Stomach (tissue), 9 donors: ENCODE data around the gene NHLH1. TPM values are rescaled to one million over a fixed set of nuclear protein-coding genes. Genes with fewer than 3 reads are reported as not detected.
A peak's percentile ranks its signal among the peaks of the same experiment; 100 is the strongest.

Source experiments
- DNase-seq, 2 donors: peaks; one replicate each; pipeline versions ENCODE4 v3.0.0 to v3.0.0-alpha.2; 2013 to 2019
- H3K27ac ChIP-seq, 5 donors: fragments of 200-600 bp in 4 of 5; sonication (generic) in 4 of 5; one replicate each; pipeline ENCODE4 v1.5.1; 2013 to 2019; ENCODE audit warnings: mild to moderate bottlenecking in 1 of 5, moderate library complexity in 1 of 5
- H3K27me3 ChIP-seq, 3 donors: fragments of 200-600 bp; sonication (generic); one replicate each; pipeline ENCODE4 v1.5.1; 2017 to 2019; ENCODE audit warnings: mixed run types in 1 of 3
- H3K36me3 ChIP-seq, 4 donors: fragments of 200-600 bp; sonication (generic); 1 replicate in 3 of 4; 2 replicates in 1 of 4; pipeline ENCODE4 v1.5.1; 2016 to 2019
- H3K4me1 ChIP-seq, 4 donors: fragments of 200-600 bp; sonication (generic); one replicate each; pipeline ENCODE4 v1.5.1; 2016 to 2019
- H3K4me3 ChIP-seq, 4 donors: fragments of 200-600 bp; sonication (generic) in 3 of 4; one replicate each; pipeline ENCODE4 v1.5.1; 2016 to 2019; ENCODE audit warnings: mild to moderate bottlenecking in 1 of 4
- H3K9me3 ChIP-seq, 4 donors: fragments of 200-600 bp; sonication (generic); one replicate each; pipeline ENCODE4 v1.5.1; 2016 to 2019
- CTCF ChIP-seq, 7 experiments: fragments of 450-650 bp in 4 of 7; fragments of 200-600 bp in 3 of 7; sonication (generic) in 3 of 7; IDR thresholded peaks; one replicate each; pipeline ENCODE4 v1.5.1; 2016 to 2019; ENCODE audit warnings: antibody characterized with exemption in 7 of 7, control low read depth in 2 of 7, mild to moderate bottlenecking in 1 of 7
- EP300 ChIP-seq: sonication (generic); formaldehyde crosslinking; IDR thresholded peaks from one replicate; pipeline ENCODE4 v1.6.1; 2017; ENCODE audit warnings: antibody characterized with exemption
- POLR2A ChIP-seq, 4 donors: fragments of 450-650 bp; IDR thresholded peaks; one replicate each; pipeline ENCODE4 v1.6.1; 2016; ENCODE audit warnings: antibody characterized with exemption in 4 of 4, control low read depth in 2 of 4, mild to moderate bottlenecking in 1 of 4, moderate library complexity in 1 of 4
- POLR2AphosphoS5 ChIP-seq, 3 donors: sonication (generic); formaldehyde crosslinking; IDR thresholded peaks; one replicate each; pipeline ENCODE4 v1.6.1; 2016; ENCODE audit warnings: antibody characterized with exemption in 3 of 3
- WGBS, 5 donors: extraction: QIAGEN DNeasy Blood & Tissue Kit in 3 of 5; methylation state at CpG; one replicate each; pipeline versions ENCODE4 v1.1.5 to v1.1.7; 2013 to 2018; 5-methylcytosine and 5-hydroxymethylcytosine counted together
- intact Hi-C: fragments of 100-400 bp; cut with DNase I; formaldehyde crosslinking; loops from one replicate; pipeline ENCODE4 v1.15.1; 2023; ENCODE audit warnings: low total_unique reads
- polyA plus RNA-seq, 3 donors: library from polyadenylated mRNA; stranded (reverse); fragments of 200-250 nt; gene quantifications; one replicate each; pipeline ENCODE4 v1.2.3, GENCODE V29; 2013
- total RNA-seq, 5 donors: library from RNA; depleted of rRNA; stranded (reverse); fragments of >200 nt; gene quantifications; one replicate each; pipeline versions ENCODE4 v1.1.0 to v1.2.3, GENCODE V29; 2014 to 2016
- donor health status: healthy with polysubstance abuse.
- donor health status: Bipolar disorder and iron deficiency.
- donor health status: healthy.

Gene NHLH1
- total and polyA plus RNA-seq, 8 donors, result 0.08 TPM; not detected in 7

- peaks cover 9 to 46% (median 28%) of the 10 kb centered on the region in 4 donors for H3K4me1 ChIP-seq
- no peak overlapping the region for H3K27ac ChIP-seq
- no peaks in the 10 kb centered on the region for H3K36me3 ChIP-seq
- no peak overlapping the region for H3K4me3 ChIP-seq
- WGBS, 5 donors, result 87 to 95% (median 90%) methylated on average over 3 of the region's 3 CpGs
- H3K9me3 ChIP-seq, result no peaks in the 10 kb centered on the region
- intact Hi-C loops, result no loop called here
- H3K27me3 ChIP-seq, result peaks cover 0 to 19% (median 7%) of the 10 kb centered on the region in 3 donors
- TF ChIP-seq CTCF (IDR thresholded peaks at IDR 0.05), result no peak
- no peak for TF ChIP-seq EP300
- no peak for TF ChIP-seq POLR2A (IDR thresholded peaks at IDR 0.05)
- no peak for TF ChIP-seq POLR2AphosphoS5 (IDR thresholded peaks at IDR 0.05)
- no peak for DNase-seq
Measured at GRCh38 chr1:160404094-160404493, 37.2 kb downstream of the NHLH1 start.

- TF ChIP-seq EP300 (no peak), CTCF (IDR thresholded peaks at IDR 0.05) (no peak), POLR2A (IDR thresholded peaks at IDR 0.05) (no peak), POLR2AphosphoS5 (IDR thresholded peaks at IDR 0.05) (no peak)
- WGBS, 5 donors, result 81 to 94% (median 84%) methylated on average over 2 of the region's 2 CpGs
- H3K9me3 ChIP-seq, result no peaks in the 10 kb centered on the region
- intact Hi-C loops, result no loop called here
- no peaks in the 10 kb centered on the region for H3K36me3 ChIP-seq
- H3K4me1 ChIP-seq, result peaks cover 9 to 37% (median 23%) of the 10 kb centered on the region in 4 donors
- no peak overlapping the region for H3K4me3 ChIP-seq
- no peak for DNase-seq
- peaks cover 0 to 14% (median 3%) of the 10 kb centered on the region in 3 donors for H3K27me3 ChIP-seq
- H3K27ac ChIP-seq, result no peak overlapping the region
Measured at GRCh38 chr1:160405331-160405877, 38.5 kb downstream of the NHLH1 start.

- Histone ChIP-seq H3K36me3 (no peaks in the 10 kb centered on the region), H3K27me3 (peaks cover 0 to 4% (median 0%) of the 10 kb centered on the region in 3 donors), H3K4me1 (peaks cover 7 to 31% (median 15%) of the 10 kb centered on the region in 4 donors), H3K9me3 (no peaks in the 10 kb centered on the region), H3K27ac (no peak overlapping the region), H3K4me3 (no peak overlapping the region)
- no peak for TF ChIP-seq POLR2AphosphoS5 (IDR thresholded peaks at IDR 0.05)
- TF ChIP-seq POLR2A (IDR thresholded peaks at IDR 0.05), result no peak
- no peak for TF ChIP-seq EP300
- TF ChIP-seq CTCF (IDR thresholded peaks at IDR 0.05), result no peak
- DNase-seq, result no peak
- 77 to 88% (median 82%) methylated on average over 13 to 15 of the region's 15 CpGs for WGBS, 5 donors
- intact Hi-C loops, result no loop called here
Measured at GRCh38 chr1:160406131-160406968, 39.5 kb downstream of the NHLH1 start.

GRCh38 chr1:160407839-160408801 is 41.2 kb downstream of the NHLH1 start:
- Histone ChIP-seq H3K27me3 (no peaks in the 10 kb centered on the region), H3K4me3 (no peak overlapping the region), H3K27ac (no peak overlapping the region), H3K4me1 (peaks cover 0 to 17% (median 5%) of the 10 kb centered on the region in 4 donors), H3K36me3 (no peaks in the 10 kb centered on the region), H3K9me3 (no peaks in the 10 kb centered on the region)
- WGBS, 5 donors, result 56 to 75% (median 57%) methylated on average over 11 to 12 of the region's 12 CpGs
- no peak for TF ChIP-seq POLR2AphosphoS5 (IDR thresholded peaks at IDR 0.05)
- TF ChIP-seq CTCF (IDR thresholded peaks at IDR 0.05), result no peak
- TF ChIP-seq EP300, result no peak
- no peak for TF ChIP-seq POLR2A (IDR thresholded peaks at IDR 0.05)
- peak in 1 of 2 donors; percentile 51 for DNase-seq
- intact Hi-C loops, result no loop called here
